Activated naive CD4-positive, alpha-beta T cell treated with anti-CD3 and anti-CD28 coated beads, Interleukin-2, amount 50 U/mL, for 72 hours (primary cell): Measurements from ENCODE around the gene CEP85L. TPM values are rescaled to one million over a fixed set of nuclear protein-coding genes. Genes with fewer than 3 reads are reported as not detected.

ENCODE experiments used
- total RNA-seq, 2 donors: library from RNA; stranded (reverse); gene quantifications; one replicate each; pipeline ENCODE4 v1.2.3, GENCODE V29; 2022

CEP85L gene
- total RNA-seq, 2 donors from 2014 or later = 38.5 to 41.3 TPM

Other genes with a start within 250 kb of the CEP85L start
- gene PLN, start 103.3 kb downstream of the CEP85L start, total RNA-seq = not detected
- 10 to 100 TPM; 14.2 to 24.8 TPM for gene ASF1A, start 242.6 kb upstream of the CEP85L start, total RNA-seq